IPS-15b (cell line): ENCODE data around the gene CFHR2.
A peak's percentile ranks its signal among the peaks of the same experiment; 100 is the strongest.
"Not testable (repeated sequence)": the region's sequence is repeated elsewhere in the genome, so short reads cannot be mapped to it uniquely, and the experiment has no call there.

ENCODE experiments used
- H3K27me3 ChIP-seq: one replicate; pipeline ENCODE4 v1.6.1; 2013; ENCODE audit warnings: low read length; ENCODE audit not compliant: control insufficient read depth, insufficient read depth
- H3K36me3 ChIP-seq: one replicate; pipeline ENCODE4 v1.6.1; 2013; ENCODE audit warnings: low read length; ENCODE audit not compliant: control insufficient read depth, insufficient read depth
- H3K4me1 ChIP-seq: one replicate; pipeline ENCODE4 v1.6.1; 2013; ENCODE audit warnings: mild to moderate bottlenecking, low read length; ENCODE audit not compliant: control insufficient read depth, insufficient read depth
- H3K4me3 ChIP-seq: one replicate; pipeline ENCODE4 v1.5.1; 2013; ENCODE audit warnings: low read depth, low read length
- H3K9ac ChIP-seq: one replicate; pipeline ENCODE4 v1.6.1; 2013; ENCODE audit warnings: low read depth, mild to moderate bottlenecking, low read length
- H3K9me3 ChIP-seq: one replicate; pipeline ENCODE4 v1.6.1; 2013; ENCODE audit warnings: mild to moderate bottlenecking, low read length; ENCODE audit not compliant: control insufficient read depth, insufficient read depth

CFHR2 gene

GRCh38 chr1:196943568-196943967, at the start of gene CFHR2:
TSS of gene CFHR2 (plus strand) at chr1:196943738. CDS start at chr1:196943881, 143 bp downstream.
- H3K4me1 ChIP-seq, H3K36me3 ChIP-seq, H3K27me3 ChIP-seq, H3K9ac ChIP-seq, H3K4me3 ChIP-seq, H3K9me3 ChIP-seq: not testable (repeated sequence)

DNA sequence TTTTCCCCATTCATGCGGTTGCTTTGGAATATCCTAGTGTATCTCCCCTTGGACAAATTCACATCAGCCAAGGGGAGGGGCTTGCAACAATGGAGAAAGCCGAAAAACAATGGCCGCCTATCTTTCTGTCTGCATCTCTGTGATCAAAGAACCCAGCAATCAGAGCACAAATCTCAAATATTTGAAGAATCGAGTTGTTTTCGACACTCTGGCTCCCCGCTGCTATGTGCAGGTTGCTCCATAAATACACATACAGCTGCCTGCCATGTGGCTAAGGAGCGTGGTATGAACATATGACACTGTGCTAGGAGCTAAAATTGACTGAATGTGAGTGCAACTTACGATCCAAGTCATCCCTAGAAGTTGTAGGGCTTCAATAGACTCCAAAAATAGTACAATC, 47.2 kb upstream of the CFHR2 start:
- Histone ChIP-seq H3K4me1 (no peaks in the 10 kb centered on the region), H3K4me3 (no peak overlapping the region), H3K27me3 (no peaks in the 10 kb centered on the region), H3K36me3 (no peaks in the 10 kb centered on the region), H3K9me3 (no peaks in the 10 kb centered on the region), H3K9ac (no peak overlapping the region)

- H3K9me3 ChIP-seq = no peaks in the 10 kb centered on the region
- H3K4me1 ChIP-seq = no peaks in the 10 kb centered on the region
- H3K9ac ChIP-seq = no peak overlapping the region
- H3K4me3 ChIP-seq = peak overlapping the region; percentile 41
- no peaks in the 10 kb centered on the region for H3K27me3 ChIP-seq
- H3K36me3 ChIP-seq = no peaks in the 10 kb centered on the region
Measured at GRCh38 chr1:196897158-196897828, 46.2 kb upstream of the CFHR2 start.

- no peak overlapping the region for H3K4me3 ChIP-seq
- no peak overlapping the region for H3K9ac ChIP-seq
- H3K9me3 ChIP-seq = no peaks in the 10 kb centered on the region
- H3K4me1 ChIP-seq = peaks cover 12% of the 10 kb centered on the region
- no peaks in the 10 kb centered on the region for H3K27me3 ChIP-seq
- H3K36me3 ChIP-seq = no peaks in the 10 kb centered on the region
Measured at GRCh38 chr1:196902344-196902743, 41.2 kb upstream of the CFHR2 start.

GRCh38 chr1:196910215-196910614, 33.3 kb upstream of the CFHR2 start:
- Histone ChIP-seq H3K9ac (no peak overlapping the region), H3K27me3 (no peaks in the 10 kb centered on the region), H3K36me3 (no peaks in the 10 kb centered on the region), H3K4me1 (peaks cover 16% of the 10 kb centered on the region), H3K4me3 (no peak overlapping the region), H3K9me3 (no peaks in the 10 kb centered on the region)

DNA sequence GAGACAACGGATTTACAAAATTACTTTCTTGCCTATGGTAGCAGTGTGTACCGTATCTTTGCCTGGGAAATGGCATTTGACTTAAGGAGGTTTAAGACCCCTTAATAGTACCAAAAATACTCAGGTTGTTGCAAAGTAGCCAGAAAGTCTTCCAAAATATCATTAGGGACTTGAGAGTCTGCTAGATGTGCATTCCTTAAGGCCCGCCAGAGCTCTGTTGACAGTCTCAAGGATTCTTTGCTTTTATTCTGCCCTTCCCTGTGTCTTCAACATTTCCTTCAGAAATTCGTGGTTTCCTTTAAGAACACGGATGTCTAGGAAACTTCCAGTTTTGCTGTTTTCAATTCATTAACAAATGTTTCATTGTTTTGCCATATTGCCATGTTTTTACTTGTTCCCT, 31.3 kb upstream of the CFHR2 start:
- not testable (repeated sequence) for H3K36me3 ChIP-seq, H3K4me3 ChIP-seq, H3K27me3 ChIP-seq, H3K9ac ChIP-seq, H3K9me3 ChIP-seq
- H3K4me1 ChIP-seq = peaks cover 12% of the 10 kb centered on the region

GRCh38 chr1:196926839-196927238, 16.7 kb upstream of the CFHR2 start:
- not testable (repeated sequence) for H3K4me3 ChIP-seq, H3K27me3 ChIP-seq, H3K4me1 ChIP-seq, H3K9me3 ChIP-seq, H3K36me3 ChIP-seq, H3K9ac ChIP-seq

DNA sequence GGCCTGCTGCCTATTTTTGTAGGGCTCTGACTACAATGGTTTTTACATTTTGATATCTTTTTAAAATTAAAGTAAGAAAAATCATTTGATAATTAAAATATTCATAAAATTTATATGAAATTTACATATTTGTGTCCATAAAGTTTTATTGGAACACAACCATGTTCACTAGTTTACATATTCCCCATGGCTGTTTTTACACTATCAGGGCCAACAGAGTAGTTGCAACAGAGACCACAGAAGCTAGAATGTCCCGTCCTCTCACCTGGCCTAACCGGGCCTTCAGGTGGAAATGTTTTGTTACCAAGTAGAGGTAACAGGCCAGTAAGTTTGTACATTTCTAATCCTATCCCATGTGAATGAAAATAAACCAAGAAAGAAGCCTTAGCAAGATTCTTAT, 10.7 kb upstream of the CFHR2 start:
- H3K9ac ChIP-seq, H3K27me3 ChIP-seq, H3K9me3 ChIP-seq, H3K36me3 ChIP-seq, H3K4me3 ChIP-seq, H3K4me1 ChIP-seq: not testable (repeated sequence)

GRCh38 chr1:196933531-196934189, 9.9 kb upstream of the CFHR2 start:
- no peaks in the 10 kb centered on the region for H3K27me3 ChIP-seq
- no peaks in the 10 kb centered on the region for H3K9me3 ChIP-seq
- no peak overlapping the region for H3K4me3 ChIP-seq
- H3K9ac ChIP-seq = no peak overlapping the region
- no peaks in the 10 kb centered on the region for H3K36me3 ChIP-seq
- H3K4me1 ChIP-seq = no peaks in the 10 kb centered on the region

DNA sequence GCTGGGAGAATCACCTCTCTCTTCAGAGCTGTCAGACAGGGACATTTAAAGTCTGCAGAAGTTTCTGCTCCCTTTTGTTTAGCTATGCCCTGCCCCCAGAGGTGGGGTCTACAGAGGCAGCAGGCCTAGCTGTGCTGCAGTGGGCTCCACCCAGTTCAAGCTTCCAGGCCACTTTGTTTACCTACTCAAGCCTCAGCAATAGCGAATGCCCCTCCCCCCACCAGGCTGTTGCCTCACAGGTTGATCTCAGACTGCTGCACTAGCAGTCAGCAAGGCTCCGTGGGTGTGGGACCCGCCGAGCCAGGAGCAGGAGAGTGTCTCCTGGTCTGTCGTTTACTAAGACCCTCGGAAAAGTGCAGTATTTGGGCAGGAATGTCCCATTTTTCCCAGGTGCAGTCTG, 2.1 kb upstream of the CFHR2 start:
- not testable (repeated sequence) for H3K27me3 ChIP-seq, H3K4me3 ChIP-seq, H3K9ac ChIP-seq, H3K4me1 ChIP-seq, H3K36me3 ChIP-seq, H3K9me3 ChIP-seq

DNA sequence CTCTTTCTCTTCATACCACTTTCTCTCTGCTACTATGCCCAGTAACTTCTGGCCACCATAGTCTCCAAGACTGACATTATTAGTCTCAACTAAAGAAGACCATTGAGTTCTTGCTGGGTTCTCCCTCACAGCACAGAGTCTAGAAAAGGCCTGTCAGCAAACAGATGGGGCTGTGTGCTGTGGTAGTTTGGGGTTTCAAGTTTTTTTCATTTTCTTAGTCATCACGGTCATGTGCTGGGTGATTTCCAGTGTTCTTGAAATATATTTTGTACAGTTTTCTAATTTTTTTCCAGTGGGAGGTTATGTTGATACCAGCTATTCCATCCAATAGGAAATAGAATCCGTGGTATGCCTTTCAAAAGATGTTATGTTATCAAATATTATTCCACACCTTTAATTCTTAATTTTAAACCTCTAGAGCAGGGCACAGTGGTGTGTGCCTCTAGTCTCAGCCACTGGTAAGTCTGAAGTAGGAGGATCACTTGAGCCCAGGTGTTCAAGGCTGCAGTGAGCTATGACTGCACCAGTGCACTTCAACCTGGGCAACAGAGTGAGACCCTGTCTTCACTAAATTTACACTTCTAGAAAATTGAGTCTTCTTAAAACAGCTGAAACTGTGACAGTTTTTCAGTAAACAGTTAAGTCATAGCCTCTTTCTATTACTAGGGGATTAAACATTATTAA, 8.3 kb downstream of the CFHR2 start:
- Histone ChIP-seq H3K36me3 (no peaks in the 10 kb centered on the region), H3K27me3 (no peaks in the 10 kb centered on the region), H3K9me3 (no peaks in the 10 kb centered on the region), H3K4me3 (no peak overlapping the region), H3K4me1 (no peaks in the 10 kb centered on the region), H3K9ac (no peak overlapping the region)

- Histone ChIP-seq H3K4me3 (no peak overlapping the region), H3K9me3 (no peaks in the 10 kb centered on the region), H3K9ac (no peak overlapping the region), H3K27me3 (no peaks in the 10 kb centered on the region), H3K36me3 (no peaks in the 10 kb centered on the region), H3K4me1 (no peaks in the 10 kb centered on the region)
Measured at GRCh38 chr1:196954778-196955177, 11.2 kb downstream of the CFHR2 start.
